Endothelial cell of umbilical vein (primary cell): ENCODE measurements around the gene KCNH2. TPM values are rescaled to one million over a fixed set of nuclear protein-coding genes. Genes with fewer than 3 reads are reported as not detected.

Experiments
- BruUV-seq: library from RNA; stranded (reverse); fragments of 400-500 nt; replicated peaks from 2 replicates; lab custom pipeline; 2021; lab: Mats Ljungman, UMichigan
- CTCF ChIA-PET: fragments of 300-600, 350-600 bp; sonication (Branson Sonifier 250); formaldehyde crosslinking; loops from one replicate; lab custom pipeline; 2021; ENCODE audit warnings: antibody characterized with exemption, inconsistent platforms; lab: Charles Lee
- POLR2A ChIA-PET: fragments of 300-600, 350-600 bp; sonication (Branson Sonifier 250); formaldehyde crosslinking; loops from one replicate; lab custom pipeline; 2021; ENCODE audit warnings: antibody characterized with exemption, inconsistent platforms; lab: Charles Lee
- DNase-seq: peaks from one replicate; pipeline ENCODE4 v3.0.0-alpha.2; 2011; ENCODE audit warnings: low read depth, low spot score
- FAIRE-seq: peaks from 2 replicates; lab custom pipeline; 2011; peaks lifted over from hg19 to GRCh38; lab: Jason Lieb, UNC
- H2AFZ ChIP-seq: 2 replicates; pipeline ENCODE4 v1.6.0; 2012; ENCODE audit warnings: low read depth, low read length, control low read depth, inconsistent platforms
- H3K27ac ChIP-seq: 2 replicates; pipeline ENCODE4 v1.5.1; 2011; ENCODE audit warnings: low read depth, mild to moderate bottlenecking, control low read depth, low read length, moderate library complexity; ENCODE audit not compliant: insufficient read depth
- H3K27me3 ChIP-seq, 2 experiments: 2 replicates each; pipeline versions ENCODE4 v1.6.0 to v1.6.1; 2011; ENCODE audit warnings: low read length in 2 of 2, mixed read lengths in 1 of 2; ENCODE audit not compliant: control insufficient read depth in 2 of 2, insufficient read depth in 2 of 2
- H3K36me3 ChIP-seq, 2 experiments: 2 replicates in 1 of 2; 3 replicates in 1 of 2; pipeline ENCODE4 v1.5.1; 2011; ENCODE audit warnings: low read length in 2 of 2, mild to moderate bottlenecking in 1 of 2, moderate library complexity in 1 of 2; ENCODE audit not compliant: control insufficient read depth in 2 of 2, insufficient read depth in 2 of 2; ENCODE audit errors: extremely low read depth in 1 of 2
- H3K4me1 ChIP-seq: 3 replicates; pipeline ENCODE4 v1.5.1; 2011; ENCODE audit warnings: mild to moderate bottlenecking, low read length; ENCODE audit not compliant: control insufficient read depth, insufficient read depth; ENCODE audit errors: extremely low read depth
- H3K4me2 ChIP-seq: 2 replicates; pipeline ENCODE4 v1.6.1; 2011; ENCODE audit warnings: low read length, control low read depth, mixed read lengths; ENCODE audit not compliant: insufficient read depth
- H3K4me3 ChIP-seq, 3 experiments: fragments of 200-600 bp in 1 of 3; sonication (generic), shearing (Covaris generic) in 1 of 3; replicated peaks in 1 of 3; 2 replicates each; pipeline ENCODE4 v1.5.1; 2011 to 2016; ENCODE audit warnings: control low read depth in 3 of 3, low read length in 3 of 3, mild to moderate bottlenecking in 2 of 3, inconsistent platforms in 1 of 3, low read depth in 1 of 3, moderate library complexity in 1 of 3; ENCODE audit not compliant: insufficient read depth in 1 of 3
- H3K79me2 ChIP-seq: 2 replicates; pipeline ENCODE4 v1.6.0; 2012; ENCODE audit warnings: low read length, inconsistent platforms; ENCODE audit not compliant: control insufficient read depth, insufficient read depth
- H3K9ac ChIP-seq: replicated peaks from 2 replicates; pipeline ENCODE3; 2011; ENCODE audit warnings: low read length, control low read depth; ENCODE audit not compliant: insufficient read depth; ENCODE audit errors: extremely low read depth
- H3K9me1 ChIP-seq: replicated peaks from 3 replicates; pipeline ENCODE4 v1.6.0; 2011; ENCODE audit warnings: mild to moderate bottlenecking, low read length; ENCODE audit not compliant: control insufficient read depth, insufficient read depth; ENCODE audit errors: extremely low read depth
- H3K9me3 ChIP-seq: replicated peaks from 2 replicates; pipeline ENCODE4 v1.5.1; 2012; ENCODE audit warnings: low read length, inconsistent platforms; ENCODE audit not compliant: control insufficient read depth, insufficient read depth
- H4K20me1 ChIP-seq: replicated peaks from 2 replicates; pipeline ENCODE3; 2011; ENCODE audit warnings: mild to moderate bottlenecking, low read length; ENCODE audit not compliant: control insufficient read depth, insufficient read depth; ENCODE audit errors: extremely low read depth
- EZH2 ChIP-seq: IDR thresholded peaks from 2 replicates; pipeline ENCODE4 v1.6.1; 2012; ENCODE audit warnings: borderline replicate concordance, low read depth, mild to moderate bottlenecking, moderate library complexity, low read length, inconsistent platforms; ENCODE audit not compliant: severe bottlenecking
- FOS ChIP-seq: IDR thresholded peaks from 2 replicates; pipeline ENCODE4 v1.6.1; 2011; ENCODE audit warnings: mild to moderate bottlenecking, low read length, moderate library complexity, borderline replicate concordance; ENCODE audit not compliant: insufficient read depth
- GATA2 ChIP-seq: IDR thresholded peaks from 2 replicates; pipeline ENCODE4 v1.7.0; 2011; ENCODE audit warnings: low read depth, mild to moderate bottlenecking, moderate library complexity, mixed read lengths, low read length; ENCODE audit not compliant: insufficient read length, insufficient read depth
- JUN ChIP-seq: IDR thresholded peaks from 2 replicates; pipeline ENCODE4 v1.6.1; 2011; ENCODE audit warnings: borderline replicate concordance, low read depth; ENCODE audit not compliant: insufficient read length, insufficient read depth
- MAX ChIP-seq: IDR thresholded peaks from 2 replicates; pipeline ENCODE4 v1.6.1; 2011; ENCODE audit not compliant: insufficient read depth, insufficient read length
- MYC ChIP-seq: IDR thresholded peaks from one replicate; pipeline ENCODE4 v1.6.1; 2011; ENCODE audit warnings: mild to moderate bottlenecking, low read depth, low read length
- POLR2A ChIP-seq: IDR thresholded peaks from 2 replicates; pipeline ENCODE4 v1.6.1; 2012; ENCODE audit warnings: low read depth, mild to moderate bottlenecking, control low read depth, low read length
- POLR2AphosphoS5 ChIP-seq: IDR thresholded peaks from 2 replicates; pipeline ENCODE4 v1.6.1; 2012; ENCODE audit warnings: low read depth, mild to moderate bottlenecking, control low read depth, low read length, moderate library complexity; ENCODE audit not compliant: insufficient read depth
- dilution Hi-C: fragments of 300-500 bp; cut with MboI; formaldehyde crosslinking; loops from one replicate; pipeline ENCODE4 v1.15.0; 2019; ENCODE audit warnings: low sequenced_read_pairs; ENCODE audit not compliant: extremely low pct_ligation_motif_present
- intact Hi-C: fragments of 100-400 bp; cut with micrococcal nuclease; formaldehyde crosslinking; loops from one replicate; pipeline ENCODE4 v1.10.0; 2022
- polyA plus RNA-seq, 4 experiments: library from polyadenylated mRNA; depleted of rRNA in 3 of 4; stranded (reverse) in 3 of 4; unstranded in 1 of 4; fragments of >200 nt; gene quantifications; 2 replicates each; pipeline versions ENCODE4 v1.2.1 to v1.2.3, GENCODE V29; 2011 to 2012; ENCODE audit warnings: missing spikeins in 1 of 4
- total RNA-seq: library from RNA; stranded (reverse); gene quantifications from 2 replicates; pipeline ENCODE4 v1.2.3, GENCODE V29; 2021
- TF ChIP-seq, protein P1 (sequence below), 2 donors: IDR thresholded peaks; 1 replicate in 1 of 2; 2 replicates in 1 of 2; pipeline ENCODE4 v1.5.1; 2011; ENCODE audit warnings: low read length in 2 of 2, mild to moderate bottlenecking in 2 of 2, moderate library complexity in 2 of 2, control low read depth in 1 of 2, inconsistent platforms in 1 of 2, low read depth in 1 of 2; ENCODE audit not compliant: insufficient read depth in 1 of 2; ENCODE audit errors: extremely low read depth in 1 of 2

Gene KCNH2
- total and polyA plus RNA-seq, 2 donors (not counting 3 experiments of a cell fraction or from before 2014, with no cell fraction given) = 0.03 to 0.09 TPM

- Histone ChIP-seq H3K4me2 (peak overlapping the region; percentile 67), H3K9me1 (no peaks in the 10 kb centered on the region), H3K27ac (peak overlapping the region; percentile 10), H3K27me3 (no peaks in the 10 kb centered on the region), H2AFZ (no peak overlapping the region), H4K20me1 (no peaks in the 10 kb centered on the region), H3K4me1 (peaks cover 31% of the 10 kb centered on the region), H3K9me3 (peaks cover 2% of the 10 kb centered on the region), H3K4me3 (peak overlapping the region; percentile 43 to 67 (median 60)), H3K9ac (no peak overlapping the region), H3K36me3 (peaks cover 0 to 16% of the 10 kb centered on the region in 2 experiments), H3K79me2 (peaks cover 7% of the 10 kb centered on the region)
- FAIRE-seq = peak; percentile 94
- ChIA-PET POLR2A (interaction anchor here (1.6 kb wide), 1 partner anchor 14 kb away, joined by 8 read pairs; no protein-coding TSS in a partner anchor), CTCF (interaction anchor here (0.7 to 4.0 kb wide), 10 partner anchors 9 to 96 kb away, joined by 3 to 68 read pairs (median 4); partner anchors contain the start of gene ABCB8)
- TF ChIP-seq POLR2A = peak; percentile 67
- no peak for TF ChIP-seq EZH2
- no peak for TF ChIP-seq JUN
- peak; percentile 70 for TF ChIP-seq GATA2
- TF ChIP-seq POLR2AphosphoS5 = peak; percentile 73
- TF ChIP-seq, protein P1, sequence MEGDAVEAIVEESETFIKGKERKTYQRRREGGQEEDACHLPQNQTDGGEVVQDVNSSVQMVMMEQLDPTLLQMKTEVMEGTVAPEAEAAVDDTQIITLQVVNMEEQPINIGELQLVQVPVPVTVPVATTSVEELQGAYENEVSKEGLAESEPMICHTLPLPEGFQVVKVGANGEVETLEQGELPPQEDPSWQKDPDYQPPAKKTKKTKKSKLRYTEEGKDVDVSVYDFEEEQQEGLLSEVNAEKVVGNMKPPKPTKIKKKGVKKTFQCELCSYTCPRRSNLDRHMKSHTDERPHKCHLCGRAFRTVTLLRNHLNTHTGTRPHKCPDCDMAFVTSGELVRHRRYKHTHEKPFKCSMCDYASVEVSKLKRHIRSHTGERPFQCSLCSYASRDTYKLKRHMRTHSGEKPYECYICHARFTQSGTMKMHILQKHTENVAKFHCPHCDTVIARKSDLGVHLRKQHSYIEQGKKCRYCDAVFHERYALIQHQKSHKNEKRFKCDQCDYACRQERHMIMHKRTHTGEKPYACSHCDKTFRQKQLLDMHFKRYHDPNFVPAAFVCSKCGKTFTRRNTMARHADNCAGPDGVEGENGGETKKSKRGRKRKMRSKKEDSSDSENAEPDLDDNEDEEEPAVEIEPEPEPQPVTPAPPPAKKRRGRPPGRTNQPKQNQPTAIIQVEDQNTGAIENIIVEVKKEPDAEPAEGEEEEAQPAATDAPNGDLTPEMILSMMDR (IDR thresholded peaks at IDR 0.05; ENCODE audit: extremely low read depth in 1 of 2, insufficient read depth in 1 of 2, low read depth in 1 of 2, low read length in 2 of 2) = no peak
- TF ChIP-seq FOS = no peak
- peak; percentile 51 for TF ChIP-seq MYC
- peak; percentile 68 for TF ChIP-seq MAX
- dilution Hi-C loops = no loop called here
- intact Hi-C loops = loop anchor here (1.0 to 5.0 kb wide), 3 partner anchors 9 to 627 kb away; partner anchors contain the start of gene REPIN1
- DNase-seq = peak; percentile 90
- no TSS peak for BruUV-seq
Observed at GRCh38 chr7:150994141-150994837, 16.2 kb upstream of the KCNH2 start.
